ENCODE measurements around the gene ZNF581.

ZNF581 gene

GRCh38 chr19:55694656-55695491 is 51.4 kb downstream of the ZNF581 start:
- no peak for DNase-seq (ENCODE audit: low read depth)

All from stimulated activated CD4-positive, alpha-beta T cell treated with anti-CD3 and anti-CD28 coated beads, Interleukin-2, amount 100 ng/mL, for 4 hours (primary cell).